Germinal center (tissue), 1 donor: ENCODE measurements around the gene FRMD4A.

Source experiments
- DNase-seq: peaks from one replicate; pipeline ENCODE4 v3.0.0; 2012; ENCODE audit warnings: mixed read lengths, low spot score

The FRMD4A gene

DNA sequence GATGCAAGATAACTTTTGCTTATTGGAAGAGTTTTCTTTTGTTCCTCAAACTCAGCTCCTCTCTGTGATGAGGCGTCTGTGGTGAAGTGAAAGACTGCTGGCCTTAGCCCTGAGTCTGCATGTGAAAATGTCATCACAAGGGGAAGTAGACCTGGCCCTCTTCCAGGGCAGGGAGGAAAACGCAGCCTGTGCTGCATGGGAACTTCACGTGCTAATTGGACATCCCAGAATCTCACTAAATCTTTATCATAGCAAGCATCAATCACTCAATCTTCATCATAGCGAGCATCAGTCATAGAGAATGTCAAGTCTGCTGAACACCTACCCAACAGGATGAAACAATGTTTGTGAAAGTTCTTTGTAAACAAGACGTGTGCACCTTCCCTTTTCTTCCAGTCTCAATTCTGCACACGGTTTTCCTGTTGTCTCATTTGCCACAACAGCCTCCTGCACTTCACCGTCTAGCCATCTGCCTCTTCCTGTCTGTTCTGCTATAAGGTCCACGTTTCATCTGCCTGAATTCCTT lies 314.6 kb downstream of the FRMD4A start:
- DNase-seq, result no peak

DNA sequence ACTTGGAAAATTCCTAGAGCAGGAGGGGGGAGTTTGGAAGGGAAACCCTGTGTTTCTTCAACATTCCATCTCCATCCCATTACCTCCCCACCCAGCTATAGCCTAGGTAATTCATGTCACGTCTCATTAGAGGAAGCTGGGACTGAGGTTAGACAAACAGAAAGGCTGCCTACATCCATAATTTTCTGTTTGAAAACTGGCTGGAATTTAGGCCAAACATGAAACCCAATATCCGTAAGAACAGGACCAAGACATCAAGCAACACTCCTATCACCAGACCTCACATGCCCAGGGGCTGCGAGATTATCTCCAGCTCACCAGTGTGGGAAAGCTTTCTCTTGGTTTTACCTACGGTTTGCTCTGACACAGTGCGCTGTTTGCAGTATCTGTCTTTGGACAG lies 316.3 kb downstream of the FRMD4A start:
- no peak for DNase-seq

DNA sequence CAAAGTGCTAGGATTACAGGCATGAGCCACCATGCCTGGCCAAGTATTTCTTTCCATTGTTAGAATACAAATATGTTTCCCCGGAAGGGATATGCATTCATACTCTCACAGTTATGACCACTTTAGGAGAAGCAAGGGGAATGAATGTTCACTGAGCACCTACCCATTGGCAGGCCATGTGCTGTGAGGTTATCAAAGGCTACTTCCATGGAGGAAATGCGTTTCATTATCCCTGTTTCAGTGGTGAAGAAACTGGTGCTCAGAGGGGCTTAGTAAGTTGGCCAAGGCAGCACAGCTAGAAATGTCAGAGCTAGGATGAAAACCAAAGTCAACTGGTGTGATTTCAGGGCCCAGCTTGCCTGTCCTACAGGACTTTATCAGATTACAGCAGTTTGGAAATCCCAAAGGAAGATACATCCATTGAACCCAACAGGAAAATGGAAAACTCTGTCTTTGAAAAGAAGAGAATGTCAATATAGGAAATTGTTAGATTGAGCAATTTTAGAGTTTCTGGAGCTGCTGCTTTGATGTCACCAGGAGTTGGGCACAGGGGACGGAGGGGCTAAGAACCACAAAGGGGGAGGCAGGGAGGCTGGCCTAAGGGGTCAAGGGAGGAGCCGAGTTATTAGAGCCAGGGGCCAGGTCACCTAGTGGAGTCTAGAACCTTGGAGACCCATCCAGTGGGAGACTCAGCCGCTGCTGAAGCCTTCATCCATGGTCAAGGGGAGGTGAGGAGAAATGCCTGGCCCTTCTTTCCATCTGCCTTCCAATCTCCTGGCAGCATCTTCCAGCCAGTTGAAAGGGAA lies 319.8 kb downstream of the FRMD4A start:
- no peak for DNase-seq

DNA sequence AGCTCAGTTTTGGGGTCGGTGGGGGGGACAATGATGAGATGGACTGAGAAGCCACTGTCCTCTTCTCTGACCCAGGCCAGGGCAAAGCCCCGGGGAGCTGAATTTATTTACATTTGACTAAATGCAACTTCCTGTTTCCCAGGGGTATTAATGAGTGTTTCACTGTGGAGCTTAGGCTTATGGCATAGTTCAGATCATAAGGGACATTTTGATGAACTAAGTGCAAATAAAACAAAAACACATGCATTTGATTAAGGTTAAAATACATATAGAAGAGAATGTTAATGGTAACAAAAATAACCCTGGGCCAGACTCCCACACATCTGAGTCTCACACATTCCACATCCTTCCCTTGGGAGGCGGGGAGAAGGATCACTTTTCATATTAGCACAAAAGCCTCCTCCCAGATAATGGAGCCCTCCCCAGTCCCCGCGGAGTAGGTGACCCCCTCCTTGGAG lies 320.6 kb downstream of the FRMD4A start:
- no peak for DNase-seq

DNA sequence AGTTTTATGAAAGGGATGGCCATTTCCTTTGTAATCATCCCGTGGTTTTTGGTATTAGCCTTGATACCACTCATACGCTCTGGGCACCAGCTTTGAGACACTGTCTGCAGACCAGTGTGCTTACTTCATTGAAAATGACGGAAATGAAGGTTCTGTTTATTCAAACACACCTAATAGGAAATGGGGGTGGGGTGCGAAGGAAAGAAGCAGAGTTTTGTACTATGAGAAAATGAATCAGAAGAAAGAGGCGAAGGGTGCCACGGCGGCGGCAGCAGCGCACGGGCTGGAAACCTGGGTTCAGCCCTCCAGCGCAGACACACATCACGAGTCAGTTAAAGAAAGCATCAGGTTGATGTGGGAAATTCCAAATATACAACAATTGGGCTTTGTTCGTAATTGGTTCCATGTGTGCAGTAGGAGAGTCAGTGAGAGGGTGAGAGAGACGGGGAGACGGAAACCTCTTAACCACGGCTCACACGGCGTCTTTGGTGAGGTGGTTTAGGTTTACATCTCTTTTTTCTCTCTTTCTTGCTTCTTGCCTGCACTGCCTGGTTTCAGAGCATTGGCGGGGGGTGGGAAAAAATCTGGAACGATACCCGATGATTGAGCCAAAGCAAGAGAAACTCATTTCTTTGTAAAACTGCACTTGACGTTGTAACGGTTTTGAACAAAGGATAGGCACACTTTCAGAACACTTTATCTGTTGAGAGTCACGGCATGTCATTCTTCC lies 321.2 kb downstream of the FRMD4A start:
- DNase-seq, result no peak

DNA sequence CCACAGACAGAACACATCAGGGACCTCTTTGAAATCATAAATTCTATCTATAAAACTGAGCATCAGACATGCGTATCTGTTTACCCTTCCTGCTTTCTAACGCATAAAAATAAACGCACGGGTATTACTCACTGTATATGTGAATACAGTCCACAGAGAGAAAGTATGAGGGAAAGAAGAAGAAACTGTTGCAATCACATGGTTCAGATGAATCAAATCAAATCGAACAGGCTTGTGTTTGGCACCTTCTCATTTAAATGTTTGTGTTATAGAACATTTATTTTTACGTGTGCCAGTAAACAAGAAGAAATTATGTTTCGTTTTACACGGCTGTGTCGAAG lies 322.0 kb downstream of the FRMD4A start:
- no peak for DNase-seq

DNA sequence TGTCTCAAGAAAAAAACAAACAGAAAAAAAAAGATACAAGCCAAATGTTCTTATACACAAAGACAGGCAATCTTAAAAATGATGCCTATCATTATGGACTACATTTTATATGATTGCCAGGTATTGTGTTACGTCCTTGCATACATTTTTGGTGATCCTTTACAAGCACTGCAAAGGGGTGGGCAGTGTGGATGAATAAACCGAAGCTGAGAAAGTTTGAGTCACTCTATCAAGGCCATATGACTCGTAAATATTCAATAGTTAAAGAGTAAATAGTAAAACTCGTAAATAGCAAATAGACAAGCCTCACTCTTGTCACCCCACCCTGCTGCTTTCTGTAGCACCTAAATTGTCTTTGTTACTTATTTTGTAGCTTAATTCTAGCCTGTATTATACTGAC lies 326.2 kb downstream of the FRMD4A start:
- no peak for DNase-seq

DNA sequence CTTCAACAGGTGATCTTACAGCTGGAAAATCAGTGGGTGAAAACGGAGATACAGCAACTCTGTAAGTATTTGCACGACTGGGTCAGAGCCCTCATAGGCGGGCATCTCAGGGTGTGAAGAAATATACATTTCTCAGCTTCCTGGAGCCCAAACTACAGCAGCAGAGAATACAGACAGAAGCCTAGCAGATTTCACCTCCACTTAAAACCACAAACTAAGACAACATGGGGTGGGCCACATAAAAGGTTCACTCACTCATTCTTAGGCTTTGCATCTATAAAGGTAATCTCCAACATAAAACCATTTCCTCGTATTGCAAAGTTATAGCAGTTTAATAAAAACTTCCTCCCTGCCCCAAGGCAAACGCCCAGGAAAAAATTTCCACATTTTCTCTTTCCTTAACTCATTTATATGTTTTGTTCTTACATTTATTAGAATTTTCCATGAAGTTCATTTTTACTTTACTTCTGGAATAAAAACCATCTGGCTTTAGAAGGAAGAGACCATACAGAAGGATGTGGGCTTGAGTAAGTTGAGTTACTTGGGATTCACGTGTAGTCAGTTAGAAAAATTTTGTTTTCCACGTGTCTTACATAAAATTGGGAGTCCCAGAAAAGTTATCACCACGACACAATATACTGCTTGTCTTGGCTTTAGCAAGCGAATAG lies 327.1 kb downstream of the FRMD4A start:
- no peak for DNase-seq

DNA sequence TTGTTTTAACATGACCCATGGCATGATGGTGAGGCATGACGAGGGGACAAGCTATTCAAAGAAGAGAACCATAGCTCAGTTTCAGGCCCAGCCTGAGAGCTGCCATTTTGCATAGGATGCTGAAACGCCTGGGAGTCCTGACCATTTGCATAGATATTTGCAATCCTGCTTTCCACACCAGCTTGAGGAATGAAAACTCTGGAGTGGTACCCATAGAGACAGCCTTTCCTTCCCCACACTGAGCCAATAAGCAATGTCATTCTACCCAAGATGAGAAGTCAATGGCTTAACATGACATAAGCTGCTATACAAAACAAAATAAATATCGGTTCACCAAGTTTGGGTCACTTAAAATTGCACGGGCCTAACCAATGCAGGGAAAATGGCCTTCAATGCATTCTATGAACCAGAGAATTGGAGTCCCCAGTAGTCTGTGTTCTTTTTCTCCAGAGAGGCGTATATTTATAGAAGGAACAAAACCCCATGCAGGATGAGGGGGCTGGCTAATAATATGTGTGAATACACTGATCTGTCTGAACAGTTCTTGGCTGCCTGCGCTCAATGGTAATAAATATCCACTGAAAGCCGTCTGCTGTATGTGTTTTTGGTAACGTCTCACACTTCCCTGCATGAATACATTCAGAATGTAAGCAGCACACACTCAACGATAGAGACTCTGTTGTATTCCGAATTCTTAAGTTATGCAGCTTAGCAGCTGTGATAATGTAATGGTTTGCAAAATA lies 329.3 kb downstream of the FRMD4A start:
- DNase-seq, result no peak

DNA sequence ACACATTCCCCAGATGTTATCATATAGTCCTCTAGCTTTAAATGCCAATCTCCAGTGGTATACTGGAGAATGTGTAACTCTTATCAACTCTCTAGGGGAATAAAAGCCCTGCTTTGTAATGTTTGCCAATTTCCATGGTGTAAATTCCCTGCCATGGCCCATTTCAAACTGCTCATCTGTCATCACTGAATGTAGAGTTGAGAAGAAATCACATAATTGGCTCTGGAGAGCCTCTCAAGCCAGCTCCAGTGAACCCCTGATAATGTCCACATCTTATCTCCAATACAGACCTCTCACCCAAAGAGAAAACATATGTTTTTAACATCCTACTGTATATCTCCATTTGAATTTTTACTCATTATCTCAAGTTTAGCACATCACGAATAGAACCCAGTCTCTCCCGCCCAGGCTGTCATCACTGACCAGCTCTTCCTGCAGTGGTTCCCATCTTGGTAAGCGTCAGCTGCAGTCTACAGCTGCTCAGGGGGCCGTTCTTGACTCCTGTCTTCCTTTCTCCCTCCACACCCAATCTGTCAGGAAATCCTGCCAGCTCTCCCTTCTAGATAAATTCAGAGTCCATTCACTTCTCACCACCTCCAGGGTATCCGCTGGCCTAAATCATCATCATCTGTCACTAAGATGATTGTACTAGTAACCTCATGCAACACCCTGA lies 332.4 kb downstream of the FRMD4A start:
- DNase-seq, result no peak

DNA sequence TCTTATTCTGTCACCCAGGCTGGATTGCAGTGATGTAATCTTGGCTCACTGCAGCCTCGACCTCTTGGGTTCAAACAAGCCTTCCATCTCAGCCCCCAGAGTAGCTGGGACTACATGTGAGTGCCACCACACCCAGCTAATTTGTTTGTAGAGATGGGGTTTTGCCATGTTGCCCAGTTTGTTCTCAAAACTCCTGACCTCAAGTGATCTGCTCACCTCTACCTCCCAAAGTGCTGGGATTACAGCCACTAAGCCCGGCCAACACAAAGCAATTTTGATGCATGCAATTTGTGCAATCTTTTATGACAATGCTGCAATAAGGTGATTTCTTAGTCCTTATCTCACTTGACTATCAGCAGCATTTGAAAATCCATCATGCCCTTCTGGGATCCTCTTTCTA lies 333.1 kb downstream of the FRMD4A start:
- no peak for DNase-seq

DNA sequence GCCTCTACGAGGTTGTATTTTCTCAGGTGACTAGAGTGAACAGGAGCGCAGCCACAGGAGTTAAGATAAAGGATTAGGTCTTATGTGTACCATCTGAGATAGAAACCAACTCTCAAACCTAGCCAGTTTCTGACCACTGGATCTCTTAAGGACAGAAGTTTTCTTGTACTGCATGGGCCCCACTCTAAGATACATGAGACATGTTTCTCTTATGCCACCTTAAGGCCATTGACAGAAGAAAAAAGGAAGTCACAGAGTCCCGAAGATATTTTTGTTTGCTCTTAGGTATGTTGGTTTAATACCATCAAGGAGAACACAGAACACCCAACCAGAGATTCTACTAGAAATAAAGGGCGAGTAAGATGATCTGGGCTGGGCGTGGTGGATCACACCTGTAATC lies 335.8 kb downstream of the FRMD4A start:
- peak; percentile 43 for DNase-seq

DNA sequence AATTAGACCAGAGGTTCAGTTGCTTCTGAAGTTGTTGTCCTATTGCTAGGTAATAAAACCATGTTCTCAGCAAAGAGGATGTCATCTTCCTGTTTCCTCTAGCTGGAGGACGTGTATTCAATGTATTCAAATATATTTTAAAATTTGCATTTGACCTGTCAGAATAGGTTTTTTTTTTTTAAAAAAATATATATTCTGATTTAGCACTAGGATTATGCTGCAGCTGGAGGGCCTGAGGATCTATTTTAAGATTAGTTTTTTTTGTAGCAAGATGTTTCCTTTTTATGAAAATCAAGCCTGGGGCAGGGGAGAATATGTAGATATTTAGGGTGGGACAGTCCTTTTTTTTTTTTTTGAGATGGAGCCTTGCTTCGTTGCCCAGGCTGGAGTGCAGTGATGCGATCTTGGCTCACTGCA lies 337.0 kb downstream of the FRMD4A start:
- peak; percentile 72 for DNase-seq

DNA sequence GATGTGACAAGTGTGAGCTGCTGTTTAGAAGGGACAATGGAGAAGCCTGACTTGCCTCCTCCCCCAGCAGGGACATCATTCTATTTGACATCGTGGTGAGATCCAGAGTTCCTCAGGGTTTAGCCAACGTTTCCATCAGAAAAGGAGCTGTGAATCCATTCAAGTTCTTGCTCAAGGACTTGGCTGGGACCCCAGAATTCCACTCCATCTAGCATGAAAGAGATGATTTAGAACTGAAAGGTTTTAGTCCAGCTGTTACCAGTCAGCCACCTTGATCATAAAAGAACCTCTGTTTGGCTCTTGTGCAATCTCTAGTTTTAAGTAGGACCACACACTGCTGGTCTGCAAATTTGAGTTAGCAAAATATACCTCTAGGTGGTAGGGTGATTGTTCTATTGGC lies 337.6 kb downstream of the FRMD4A start:
- DNase-seq, result no peak

DNA sequence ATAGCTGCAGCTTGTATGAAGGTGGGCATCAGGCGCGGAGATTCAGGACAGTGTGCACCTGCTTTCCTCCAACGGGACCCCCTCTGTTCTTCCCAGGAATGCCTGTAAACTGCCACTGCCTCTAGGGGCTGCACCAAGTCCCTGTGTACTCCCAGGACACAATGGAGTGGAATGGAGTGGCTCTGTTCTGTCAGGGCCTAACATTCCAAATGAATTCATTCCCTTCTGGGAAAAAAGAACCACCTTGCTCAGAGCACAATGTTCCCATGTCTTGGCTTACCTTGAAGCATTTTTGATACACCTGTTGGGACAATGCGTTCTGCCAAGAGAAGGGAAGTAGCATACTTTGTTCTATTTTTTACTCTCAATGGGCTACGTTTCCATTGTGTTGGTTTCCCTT lies 339.4 kb downstream of the FRMD4A start:
- no peak for DNase-seq

DNA sequence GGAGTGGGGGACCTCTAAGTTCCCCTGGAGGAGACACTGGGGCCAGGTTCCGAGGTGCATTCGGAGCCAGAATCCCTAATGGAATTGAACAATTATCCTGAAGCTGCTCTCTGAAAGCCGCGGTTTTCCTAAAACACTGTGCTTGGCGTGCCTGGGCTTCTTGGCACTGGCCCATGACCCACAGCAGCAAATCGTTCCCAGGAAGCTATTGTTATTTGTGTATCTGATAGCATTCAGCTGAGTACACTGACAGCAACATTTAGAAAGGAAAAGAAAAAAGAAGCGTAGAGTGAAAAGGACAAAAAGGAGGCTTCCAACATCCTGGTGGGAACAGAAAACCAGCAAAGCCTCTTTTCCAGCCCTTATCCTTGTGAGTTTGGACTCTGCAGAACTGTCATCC lies 339.8 kb downstream of the FRMD4A start:
- no peak for DNase-seq

DNA sequence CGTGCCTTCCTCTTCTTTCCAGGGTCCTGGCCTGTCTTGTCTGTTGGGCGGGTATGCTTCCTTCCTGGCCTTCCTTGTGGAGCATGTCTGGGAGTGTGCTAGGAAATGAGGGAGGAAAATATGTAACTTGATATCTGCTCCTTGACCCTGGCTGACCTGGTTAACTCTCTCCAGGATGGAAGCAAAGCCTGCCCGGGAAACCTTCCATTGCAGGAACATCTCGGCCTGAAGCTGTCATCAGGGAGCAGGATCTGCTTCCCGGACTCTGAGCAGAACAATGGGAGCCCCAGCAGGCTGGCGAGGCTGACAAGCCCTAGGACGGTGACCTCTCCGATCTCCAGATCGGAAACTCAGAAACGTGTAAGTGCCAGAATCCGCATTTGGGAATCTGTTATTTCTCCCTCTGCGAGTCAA lies 340.3 kb downstream of the FRMD4A start:
- no peak for DNase-seq

DNA sequence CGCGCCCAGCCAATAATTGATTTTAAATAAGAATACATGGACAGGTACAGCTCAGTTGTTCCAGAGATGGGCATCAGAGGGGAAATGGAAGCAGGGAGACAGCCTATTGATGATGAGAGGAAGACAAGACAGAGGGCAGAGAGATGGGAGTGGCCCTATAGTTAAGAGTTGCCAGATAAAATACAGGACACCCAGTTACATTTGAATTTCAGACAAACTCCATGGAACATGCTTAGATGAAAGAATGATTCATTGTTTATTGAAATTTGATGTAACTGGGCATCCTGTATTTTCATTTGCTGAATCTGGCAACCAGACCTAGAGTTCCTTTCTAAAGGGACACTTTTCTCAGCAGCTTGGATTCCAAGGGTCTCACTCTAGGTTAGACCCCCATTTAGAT lies 341.1 kb downstream of the FRMD4A start:
- DNase-seq, result no peak

DNA sequence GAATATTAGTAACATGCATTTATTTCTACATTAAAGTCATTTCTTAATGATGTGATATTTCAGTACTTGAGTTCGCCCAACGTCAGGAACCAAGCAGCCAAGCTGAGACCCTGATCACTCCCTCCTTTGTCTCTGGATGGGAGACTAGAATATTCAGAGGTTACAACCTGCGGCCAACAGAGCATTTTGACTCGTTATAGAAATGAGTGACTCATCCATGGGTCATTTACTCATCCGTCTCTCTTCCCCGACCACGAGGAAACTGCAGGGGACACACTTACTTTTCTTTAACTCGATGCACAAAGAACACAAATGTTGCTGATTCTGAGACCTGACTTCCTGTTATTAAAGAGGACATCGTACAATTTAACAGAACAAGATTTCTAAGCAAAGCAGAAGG lies 343.3 kb downstream of the FRMD4A start:
- DNase-seq, result no peak

DNA sequence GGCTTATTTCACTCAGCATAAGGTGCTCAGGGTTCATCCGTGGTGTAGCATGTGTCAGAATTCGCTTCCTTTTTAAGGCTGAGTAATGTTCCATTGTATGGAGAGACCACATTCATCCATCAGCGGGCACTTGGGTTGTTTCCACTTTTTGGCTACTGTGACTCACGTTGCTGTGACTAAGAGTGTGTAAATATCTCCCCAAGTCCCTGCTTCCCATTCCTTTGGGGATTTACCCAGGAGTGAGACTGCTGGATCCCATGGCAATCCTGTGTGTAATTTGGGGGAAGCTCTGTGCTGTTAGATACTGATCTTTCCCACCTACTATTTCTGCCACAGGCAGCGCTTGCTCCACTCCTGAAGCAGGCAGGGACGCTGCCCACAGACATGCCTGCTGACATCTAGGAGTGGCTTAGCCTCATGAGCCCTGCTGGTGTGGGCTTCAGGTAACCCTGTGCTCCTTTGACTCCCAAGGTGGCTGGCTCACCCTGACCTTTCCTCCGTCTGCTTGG lies 346.0 kb downstream of the FRMD4A start:
- DNase-seq, result no peak

DNA sequence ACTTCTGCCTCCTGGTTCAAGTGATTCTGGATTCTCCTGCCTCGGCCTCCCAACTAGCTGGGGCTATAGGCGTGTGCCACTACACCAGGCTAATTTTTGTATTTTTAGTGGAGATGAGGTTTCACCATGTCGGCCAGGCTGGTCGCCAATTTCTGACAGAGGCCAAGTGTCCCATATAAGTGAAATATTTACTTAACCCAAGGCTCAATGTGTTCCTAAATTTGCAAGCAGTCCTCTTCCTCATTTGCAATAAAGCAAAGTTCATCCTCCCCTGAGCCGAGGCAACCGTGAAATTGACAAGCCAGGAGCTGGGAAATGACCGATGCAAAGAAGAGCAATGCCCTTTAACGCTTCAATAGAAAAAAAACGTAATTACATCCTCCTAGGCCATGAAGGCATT lies 347.7 kb downstream of the FRMD4A start:
- DNase-seq, result no peak
